IPS DF 6.9 (cell line): ENCODE data around the gene FBP1.

Source experiments
- DNase-seq: peaks from one replicate; pipeline ENCODE4 v3.0.0-alpha.2; 2013; ENCODE audit warnings: low read depth, low spot score
- H3K27ac ChIP-seq: one replicate; pipeline ENCODE4 v1.5.1; 2013; ENCODE audit warnings: low read length, control low read depth
- H3K27me3 ChIP-seq: 2 replicates; pipeline ENCODE4 v1.6.1; 2013; ENCODE audit warnings: mild to moderate bottlenecking, low read length; ENCODE audit not compliant: control insufficient read depth, insufficient read depth
- H3K36me3 ChIP-seq: 2 replicates; pipeline ENCODE4 v1.6.1; 2013; ENCODE audit warnings: low read length; ENCODE audit not compliant: control insufficient read depth, insufficient read depth
- H3K4me1 ChIP-seq: 2 replicates; pipeline ENCODE4 v1.6.1; 2013; ENCODE audit warnings: low read length; ENCODE audit not compliant: control insufficient read depth, insufficient read depth
- H3K4me3 ChIP-seq: 2 replicates; pipeline ENCODE4 v1.5.1; 2013; ENCODE audit warnings: mild to moderate bottlenecking, low read length
- H3K9me3 ChIP-seq: 2 replicates; pipeline ENCODE4 v1.6.1; 2013; ENCODE audit warnings: low read length, inconsistent platforms; ENCODE audit not compliant: control insufficient read depth, insufficient read depth
- WGBS: extraction: QIAGEN DNeasy Blood & Tissue Kit; methylation state at CpG from one replicate; pipeline ENCODE4 v1.1.7; 2013; ENCODE audit warnings: mixed read lengths, missing lambda C conversion rate; ENCODE audit not compliant: insufficient read length, insufficient coverage; 5-methylcytosine and 5-hydroxymethylcytosine counted together

FBP1 gene

DNA sequence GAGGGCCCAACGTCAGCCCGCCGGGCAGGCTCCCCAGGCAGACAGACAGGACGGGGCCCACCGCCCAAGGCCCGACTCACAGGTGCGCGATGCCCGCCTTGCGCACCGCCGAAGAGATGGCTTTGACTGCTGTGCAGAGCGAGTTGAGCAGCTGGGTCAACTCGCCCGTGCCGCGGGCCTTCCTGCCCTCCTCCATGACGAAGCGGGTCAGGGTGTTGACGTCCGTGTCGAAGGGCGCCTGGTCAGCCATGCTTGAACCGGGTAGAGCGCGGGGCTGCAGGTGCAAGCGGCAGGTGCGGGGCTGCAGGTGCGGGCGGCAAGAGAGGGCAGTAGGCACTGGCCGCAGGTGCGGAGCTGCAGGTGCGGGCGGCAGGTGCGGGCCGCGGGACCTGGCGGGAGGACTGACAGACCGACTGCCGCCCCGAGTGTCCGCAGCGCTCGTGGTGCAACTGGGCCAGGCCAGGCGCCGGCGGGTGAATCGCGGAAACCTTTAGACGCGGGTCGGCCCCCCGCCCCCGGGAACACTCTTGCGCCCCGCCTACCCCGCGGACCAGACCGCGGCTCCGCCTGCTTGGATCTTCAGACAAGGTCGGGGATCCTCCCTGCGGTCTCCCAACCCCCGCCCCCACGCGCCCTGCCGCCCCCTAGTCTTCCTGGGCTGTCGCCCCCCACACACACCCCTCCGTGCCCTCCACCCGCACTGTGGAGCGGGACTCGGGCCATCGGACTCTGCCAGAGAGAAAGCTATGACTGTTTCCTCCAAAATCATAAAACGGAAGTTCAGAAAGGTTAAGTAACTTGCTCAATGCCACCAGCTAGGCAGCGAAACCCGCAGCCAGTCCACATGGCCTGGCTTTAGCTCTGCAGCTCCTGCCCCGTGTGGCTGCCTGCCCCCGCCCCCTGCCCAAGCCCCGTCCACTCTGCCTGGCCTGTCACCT is at the start of gene FBP1:
Gene FBP1, minus strand, starts transcription at position 458 of the 938 bp plus-strand sequence. Its CDS starts 208 bp downstream, at position 250.
- no peak within 1 kb of the TSS for H3K27ac ChIP-seq
- H3K9me3 ChIP-seq, result no peaks in the 10 kb centered on the region
- peaks cover 26% of the 10 kb centered on the region for H3K27me3 ChIP-seq
- no peaks in the 10 kb centered on the region for H3K4me1 ChIP-seq
- peak within 1 kb of the TSS; percentile 29; the same call in 1 of the 2 replicates for H3K4me3 ChIP-seq
- no peak for DNase-seq
- no CpG with 5 or more reads among the region's 79 CpGs for WGBS
- H3K36me3 ChIP-seq, result no peaks in the 10 kb centered on the region

DNA sequence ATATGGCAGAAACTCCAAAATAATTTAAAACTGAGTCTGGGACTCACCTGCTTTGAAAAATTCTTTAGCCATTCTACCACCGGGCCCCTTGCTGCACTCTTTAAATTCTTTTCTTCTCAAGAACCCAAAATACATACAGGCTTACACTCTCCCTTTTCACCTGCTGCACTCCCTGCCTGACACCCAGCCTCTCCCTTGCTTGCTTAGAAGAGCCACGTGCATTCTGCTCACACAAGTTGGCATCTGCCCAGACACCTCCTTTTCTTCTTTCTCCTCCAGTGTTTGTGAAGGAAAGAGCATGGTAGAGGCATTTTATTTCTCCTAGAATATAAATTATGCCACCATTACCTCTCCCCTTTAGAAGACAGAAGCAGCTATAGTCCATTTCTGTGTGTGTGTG is 48.1 kb upstream of the FBP1 start:
- Histone ChIP-seq H3K4me1 (no peaks in the 10 kb centered on the region), H3K27ac (no peak overlapping the region), H3K9me3 (no peaks in the 10 kb centered on the region), H3K4me3 (no peak overlapping the region), H3K27me3 (no peaks in the 10 kb centered on the region), H3K36me3 (no peaks in the 10 kb centered on the region)
- no peak for DNase-seq
- no CpG with 5 or more reads among the region's 2 CpGs for WGBS

DNA sequence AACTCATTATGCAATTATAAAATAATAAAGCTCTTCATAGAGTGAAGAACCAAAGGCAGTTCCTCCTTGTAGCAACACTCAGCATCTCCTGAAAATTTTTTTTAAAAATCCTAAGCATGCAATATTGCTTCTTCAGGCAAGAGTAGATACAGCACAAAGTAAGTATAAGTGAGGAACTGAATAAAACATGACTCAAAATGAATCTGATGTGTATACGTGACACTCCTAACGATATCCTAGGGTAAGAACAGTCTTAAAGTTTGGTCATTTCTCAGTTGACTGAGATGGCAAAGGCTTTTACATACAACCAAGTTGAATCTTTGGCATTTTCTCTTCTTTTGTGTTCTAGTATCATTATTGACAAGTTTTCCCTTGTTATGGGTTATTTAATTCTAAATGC is 46.0 kb upstream of the FBP1 start:
- no peak overlapping the region for H3K4me3 ChIP-seq
- WGBS, result no CpG with 5 or more reads among the region's 2 CpGs
- H3K36me3 ChIP-seq, result no peaks in the 10 kb centered on the region
- no peaks in the 10 kb centered on the region for H3K9me3 ChIP-seq
- no peak for DNase-seq
- no peak overlapping the region for H3K27ac ChIP-seq
- H3K27me3 ChIP-seq, result no peaks in the 10 kb centered on the region
- no peaks in the 10 kb centered on the region for H3K4me1 ChIP-seq

DNA sequence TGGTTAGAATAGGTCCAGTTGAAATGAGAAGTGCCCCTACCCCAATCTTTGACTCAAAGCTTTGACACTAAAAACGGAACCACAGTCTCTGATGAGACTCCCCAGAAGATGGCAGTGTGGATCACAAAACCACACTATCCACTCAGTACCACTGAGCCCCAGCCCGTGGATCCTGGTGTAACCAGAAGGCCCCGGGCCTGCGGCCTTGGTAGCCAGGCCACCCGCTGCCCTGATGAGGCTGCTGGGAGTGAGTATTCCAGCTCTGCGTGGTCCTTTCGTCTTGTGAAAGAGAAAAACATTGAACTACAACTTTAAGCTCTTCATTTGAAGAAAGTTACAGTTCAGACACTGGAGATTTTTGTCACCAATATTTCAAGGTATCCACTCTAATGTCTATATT is 42.2 kb upstream of the FBP1 start:
- Histone ChIP-seq H3K9me3 (no peaks in the 10 kb centered on the region; the same call in 1 of the 2 replicates), H3K27me3 (no peaks in the 10 kb centered on the region), H3K4me3 (no peak overlapping the region), H3K36me3 (no peaks in the 10 kb centered on the region), H3K4me1 (no peaks in the 10 kb centered on the region), H3K27ac (no peak overlapping the region)
- DNase-seq, result peak; percentile 63
- WGBS, result no CpG with 5 or more reads among the region's 7 CpGs

DNA sequence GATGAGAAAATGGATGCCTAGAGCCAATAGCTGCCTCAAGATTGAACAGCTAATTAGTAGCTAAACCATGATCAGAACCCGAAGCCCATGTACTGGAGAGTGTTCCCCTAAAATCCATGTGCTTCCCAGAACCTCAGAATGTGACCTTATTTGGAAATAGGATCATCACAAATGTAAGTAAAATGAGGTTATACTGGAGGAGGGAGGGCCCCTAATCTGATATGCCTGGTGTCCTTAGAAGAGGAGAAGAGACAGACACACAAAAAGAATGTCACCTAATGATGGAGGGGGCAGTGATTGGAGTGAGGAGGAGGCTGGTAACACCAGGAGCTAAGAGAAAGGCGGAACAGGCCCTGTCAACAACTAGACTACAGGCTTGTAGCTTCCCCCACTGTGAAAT is 41.3 kb upstream of the FBP1 start:
- Histone ChIP-seq H3K9me3 (no peaks in the 10 kb centered on the region; the same call in 1 of the 2 replicates), H3K4me1 (no peaks in the 10 kb centered on the region), H3K27ac (no peak overlapping the region), H3K27me3 (no peaks in the 10 kb centered on the region), H3K4me3 (no peak overlapping the region), H3K36me3 (no peaks in the 10 kb centered on the region)
- no peak for DNase-seq
- WGBS, result no CpG with 5 or more reads among the region's 2 CpGs

DNA sequence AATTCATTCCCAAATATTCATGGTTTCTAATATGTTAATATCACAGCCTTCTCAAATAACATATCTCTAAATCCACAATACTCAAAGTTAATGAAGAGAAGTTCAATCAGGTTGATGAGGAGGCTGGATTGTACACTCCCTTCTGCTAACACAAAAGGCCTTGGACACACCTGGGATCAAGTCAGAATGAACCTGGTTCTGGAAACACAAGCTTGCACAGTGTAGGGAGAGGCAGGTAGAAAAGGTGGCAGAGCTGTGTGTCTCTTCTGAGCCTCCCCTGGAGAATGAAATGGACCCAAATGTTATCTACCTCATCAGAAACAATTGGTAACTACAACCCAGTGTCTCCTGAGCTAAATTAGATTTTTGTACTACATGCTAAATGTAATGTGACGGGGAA is 40.7 kb upstream of the FBP1 start:
- no peak for DNase-seq
- Histone ChIP-seq H3K27ac (no peak overlapping the region), H3K4me3 (no peak overlapping the region), H3K27me3 (no peaks in the 10 kb centered on the region), H3K4me1 (no peaks in the 10 kb centered on the region), H3K36me3 (no peaks in the 10 kb centered on the region), H3K9me3 (no peaks in the 10 kb centered on the region; the same call in 1 of the 2 replicates)
- WGBS, result no CpG with 5 or more reads among the region's 1 CpG

DNA sequence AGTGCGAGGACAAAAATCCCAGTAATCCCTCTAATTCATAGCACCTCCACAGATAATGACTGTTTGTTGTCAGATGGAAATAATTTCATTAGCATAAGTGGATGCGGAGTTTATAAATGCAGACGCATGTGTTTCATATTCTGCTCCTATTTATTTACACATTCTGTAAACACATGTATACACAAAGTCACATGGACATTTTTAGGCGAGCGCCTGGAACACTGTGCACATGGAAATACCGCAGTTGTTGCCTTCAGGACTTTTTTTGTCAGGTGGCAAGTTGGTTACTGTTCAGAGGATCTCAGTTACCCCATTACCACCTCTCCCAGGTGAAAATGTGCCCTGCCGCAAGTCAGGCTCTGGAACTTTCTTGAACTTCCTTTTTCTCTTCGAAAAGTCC is 40.3 kb upstream of the FBP1 start:
- DNase-seq, result no peak
- Histone ChIP-seq H3K27me3 (no peaks in the 10 kb centered on the region), H3K4me1 (no peaks in the 10 kb centered on the region), H3K27ac (no peak overlapping the region), H3K4me3 (no peak overlapping the region), H3K36me3 (no peaks in the 10 kb centered on the region), H3K9me3 (no peaks in the 10 kb centered on the region; the same call in 1 of the 2 replicates)
- WGBS, result no CpG with 5 or more reads among the region's 8 CpGs

DNA sequence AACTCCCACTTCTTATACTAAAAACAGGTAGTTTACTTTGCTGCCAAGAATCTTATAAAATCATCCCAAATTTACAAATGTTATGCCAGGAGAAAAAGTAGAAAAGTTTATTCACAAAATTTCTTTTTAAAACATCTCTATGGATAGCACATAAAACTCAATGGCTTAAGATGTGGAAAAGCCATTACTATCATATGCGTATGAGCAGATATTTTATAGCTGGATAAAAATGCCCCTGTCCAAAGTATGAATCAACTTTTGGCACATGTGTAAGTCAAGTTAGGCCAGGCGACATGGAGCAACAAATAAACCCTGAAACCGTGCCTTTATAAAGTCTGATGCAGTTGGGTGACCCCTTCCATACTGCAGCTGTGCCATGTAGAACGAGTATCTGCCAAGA is 38.6 kb upstream of the FBP1 start:
- no CpG with 5 or more reads among the region's 4 CpGs for WGBS
- H3K27ac ChIP-seq, result no peak overlapping the region
- H3K36me3 ChIP-seq, result no peaks in the 10 kb centered on the region
- H3K27me3 ChIP-seq, result no peaks in the 10 kb centered on the region
- H3K4me1 ChIP-seq, result no peaks in the 10 kb centered on the region
- H3K9me3 ChIP-seq, result no peaks in the 10 kb centered on the region; the same call in 1 of the 2 replicates
- DNase-seq, result no peak
- H3K4me3 ChIP-seq, result no peak overlapping the region

DNA sequence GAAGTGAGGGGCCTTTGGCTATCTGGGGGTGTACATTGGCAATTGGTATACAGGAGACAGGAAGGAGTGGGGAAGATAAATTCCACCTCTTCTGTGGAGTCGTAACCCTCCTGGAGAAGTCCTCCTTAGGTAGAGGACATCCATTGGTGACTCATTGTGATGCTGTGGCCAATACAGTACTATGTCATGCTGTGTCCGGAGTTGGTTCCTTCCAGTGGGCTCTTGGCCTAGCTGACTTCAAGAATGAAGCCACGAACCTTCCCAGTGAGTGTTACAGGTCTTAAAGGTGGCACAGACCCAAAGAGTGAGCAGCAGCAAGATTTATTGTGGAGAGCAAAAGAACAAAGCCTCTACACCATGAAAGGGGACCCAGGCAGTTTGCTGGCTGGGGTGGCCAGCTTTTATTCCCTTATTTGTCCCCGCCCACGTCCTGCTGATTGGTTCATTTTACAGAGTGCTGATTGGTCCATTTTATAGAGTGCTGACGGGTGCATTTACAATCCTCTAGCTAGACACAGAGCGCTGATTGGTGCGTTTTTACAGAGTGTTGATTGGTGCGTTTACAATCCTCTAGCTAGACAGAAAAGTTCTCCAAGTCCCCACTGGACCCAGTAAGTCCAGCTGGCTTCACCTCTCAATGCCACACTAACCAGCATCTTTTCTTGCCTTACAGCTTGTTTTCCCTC is 37.3 kb upstream of the FBP1 start:
- no peaks in the 10 kb centered on the region for H3K27me3 ChIP-seq
- H3K4me3 ChIP-seq, result no peak overlapping the region
- no peaks in the 10 kb centered on the region for H3K4me1 ChIP-seq
- DNase-seq, result no peak
- H3K9me3 ChIP-seq, result no peaks in the 10 kb centered on the region; the same call in 1 of the 2 replicates
- no peak overlapping the region for H3K27ac ChIP-seq
- no CpG with 5 or more reads among the region's 9 CpGs for WGBS
- no peaks in the 10 kb centered on the region for H3K36me3 ChIP-seq

DNA sequence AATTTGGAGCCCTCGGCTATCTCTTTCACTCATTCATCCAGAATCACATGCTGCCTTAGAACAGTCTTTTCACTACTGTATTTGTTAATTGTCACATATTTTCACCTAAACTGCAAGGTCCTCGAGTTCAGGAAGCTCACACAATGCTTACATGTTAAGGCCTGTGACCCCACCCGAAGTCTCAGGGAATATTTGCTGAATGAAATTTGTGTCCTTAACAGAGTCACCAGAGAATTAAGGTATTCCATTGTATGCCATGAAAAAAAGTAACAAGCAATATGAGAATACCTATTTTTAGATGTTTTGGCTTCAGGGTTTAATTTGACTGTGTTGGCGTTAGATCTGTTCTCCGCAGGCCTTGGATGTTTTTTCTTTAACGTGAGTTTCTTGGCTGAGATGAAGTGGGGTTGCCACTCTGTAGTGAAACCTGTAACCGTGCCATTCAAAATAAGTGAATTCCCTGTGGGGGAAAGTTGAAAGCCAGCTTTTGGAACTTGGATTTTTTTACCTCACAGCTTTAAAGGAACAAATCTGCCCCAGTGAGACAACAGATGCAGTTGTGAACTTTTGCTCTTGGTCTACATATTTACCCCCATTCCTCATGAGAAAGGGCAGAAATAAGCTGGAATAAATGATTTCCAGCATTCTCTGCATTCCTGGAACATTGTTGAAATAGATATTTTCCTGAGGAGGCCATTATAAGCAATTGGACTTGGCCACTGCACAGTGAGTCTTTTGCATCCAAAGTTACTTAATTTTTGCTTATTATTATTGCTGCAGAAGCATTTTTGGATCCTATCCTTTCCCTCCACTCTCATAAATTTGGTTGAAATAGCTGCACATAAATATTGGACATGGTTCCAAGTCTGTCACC is 35.9 kb upstream of the FBP1 start:
- DNase-seq, result no peak
- no peaks in the 10 kb centered on the region for H3K27me3 ChIP-seq
- WGBS, result no CpG with 5 or more reads among the region's 7 CpGs
- H3K9me3 ChIP-seq, result no peaks in the 10 kb centered on the region; the same call in 1 of the 2 replicates
- no peak overlapping the region for H3K27ac ChIP-seq
- no peaks in the 10 kb centered on the region for H3K36me3 ChIP-seq
- no peak overlapping the region for H3K4me3 ChIP-seq
- no peaks in the 10 kb centered on the region for H3K4me1 ChIP-seq
